GM10847 (cell line): Measurements from ENCODE around the gene SLC12A8.

Experiments used
- POLR2A ChIP-seq: IDR thresholded peaks from 2 replicates; pipeline ENCODE4 v1.6.1; 2011; ENCODE audit not compliant: insufficient read length; ENCODE audit errors: extremely low read depth

Gene SLC12A8

GRCh38 chr3:125075738-125076137 is 136.8 kb downstream of the SLC12A8 start:
- TF ChIP-seq POLR2A = no peak

- no peak for TF ChIP-seq POLR2A
These were observed 139.1 kb downstream of the SLC12A8 start for GRCh38 chr3:125073390-125073905.

GRCh38 chr3:125072749-125073389 is 139.7 kb downstream of the SLC12A8 start:
- no peak for TF ChIP-seq POLR2A

- no peak for TF ChIP-seq POLR2A
These were observed 140.2 kb downstream of the SLC12A8 start for GRCh38 chr3:125072301-125072700.

GRCh38 chr3:125069968-125070745 is 142.4 kb downstream of the SLC12A8 start:
- no peak for TF ChIP-seq POLR2A

- no peak for TF ChIP-seq POLR2A
These were observed 143.1 kb downstream of the SLC12A8 start for GRCh38 chr3:125069452-125069851.

- TF ChIP-seq POLR2A = no peak
These were observed 144.3 kb downstream of the SLC12A8 start for GRCh38 chr3:125068265-125068664.

- TF ChIP-seq POLR2A = no peak
These were observed 145.3 kb downstream of the SLC12A8 start for GRCh38 chr3:125067225-125067624.

GRCh38 chr3:125062904-125063618 is 149.5 kb downstream of the SLC12A8 start:
- no peak for TF ChIP-seq POLR2A

- TF ChIP-seq POLR2A = no peak
These were observed 150.9 kb downstream of the SLC12A8 start for GRCh38 chr3:125061646-125062045.

GRCh38 chr3:125061170-125061569 is 151.4 kb downstream of the SLC12A8 start:
- TF ChIP-seq POLR2A = no peak

GRCh38 chr3:125059488-125060245 is 152.9 kb downstream of the SLC12A8 start:
- no peak for TF ChIP-seq POLR2A

- TF ChIP-seq POLR2A = no peak
These were observed 153.6 kb downstream of the SLC12A8 start for GRCh38 chr3:125058959-125059358.

- no peak for TF ChIP-seq POLR2A
These were observed 154.0 kb downstream of the SLC12A8 start for GRCh38 chr3:125058529-125058928.

GRCh38 chr3:125057186-125057850 is 155.2 kb downstream of the SLC12A8 start:
- no peak for TF ChIP-seq POLR2A
